ENCODE results near the gene CCP110. TPM values are rescaled to one million over a fixed set of nuclear protein-coding genes. Genes with fewer than 3 reads are reported as not detected.

CCP110 gene
- total RNA-seq, 1 donor from 2014 or later = 3.9 TPM

DNA sequence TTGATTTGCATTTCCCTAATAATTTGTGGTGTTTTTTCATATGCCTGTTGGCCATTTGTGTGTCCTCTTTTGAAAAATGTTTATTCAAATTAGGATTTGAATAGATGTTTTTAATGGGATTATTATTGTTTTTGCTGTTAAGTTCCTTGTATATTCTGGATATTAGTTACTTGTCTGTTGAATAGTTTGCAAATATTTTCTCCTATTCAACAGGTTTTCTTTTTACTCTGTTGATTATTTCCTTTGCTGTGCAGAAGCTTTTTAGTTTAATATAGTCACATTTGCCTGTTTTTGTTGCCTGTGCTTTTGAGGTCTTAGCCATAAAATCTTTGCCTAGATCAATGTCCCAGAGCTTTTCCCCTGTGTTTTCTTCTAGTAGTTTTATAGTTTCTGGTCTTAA, 11.4 kb upstream of the CCP110 start:
- no peak for DNase-seq (ENCODE audit: low read depth)
- Histone ChIP-seq H3K36me3 (ENCODE audit: control insufficient read depth, insufficient read depth, low read length) (peaks cover 2% of the 10 kb centered on the region), H3K4me3 (ENCODE audit: low read depth, low read length) (no peak overlapping the region)

DNA sequence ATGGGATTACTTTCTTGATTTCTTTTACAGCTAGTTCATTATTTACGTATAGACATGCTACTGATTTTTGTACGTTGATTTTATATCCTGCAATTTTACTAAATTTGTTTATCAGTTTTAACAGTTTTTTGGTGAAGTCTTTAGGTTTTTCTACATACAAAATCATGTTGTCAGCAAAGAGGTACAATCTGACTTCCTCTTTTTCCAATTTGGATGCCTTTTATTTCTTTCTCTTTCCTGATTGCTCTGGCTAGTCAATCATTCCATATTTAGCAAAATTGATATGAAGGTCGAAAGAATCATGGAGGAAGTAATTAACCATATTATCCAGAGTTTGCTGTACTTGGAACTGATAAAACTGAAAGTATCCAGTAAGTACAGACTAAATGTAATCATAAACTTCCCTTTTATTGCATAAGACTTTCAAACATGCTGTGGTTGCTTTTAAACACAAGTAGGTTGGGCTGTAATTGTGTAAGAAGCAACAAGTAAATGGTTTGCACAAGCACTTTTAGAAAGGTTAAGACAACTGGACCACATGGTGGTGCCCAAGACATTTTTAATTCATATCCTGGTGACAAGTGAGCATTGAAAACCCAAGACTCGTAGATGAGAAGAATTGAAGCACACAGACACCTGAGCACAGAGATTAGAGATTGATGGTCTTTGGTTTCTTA, 10.2 kb upstream of the CCP110 start:
- no peaks in the 10 kb centered on the region for H3K36me3 ChIP-seq (ENCODE audit: control insufficient read depth, insufficient read depth, low read length)
- H3K27me3 ChIP-seq (ENCODE audit: control insufficient read depth, insufficient read depth, low read length) = no peaks in the 10 kb centered on the region
- DNase-seq (ENCODE audit: low read depth) (no peak), FAIRE-seq (no peak)
- TF ChIP-seq, protein P1, sequence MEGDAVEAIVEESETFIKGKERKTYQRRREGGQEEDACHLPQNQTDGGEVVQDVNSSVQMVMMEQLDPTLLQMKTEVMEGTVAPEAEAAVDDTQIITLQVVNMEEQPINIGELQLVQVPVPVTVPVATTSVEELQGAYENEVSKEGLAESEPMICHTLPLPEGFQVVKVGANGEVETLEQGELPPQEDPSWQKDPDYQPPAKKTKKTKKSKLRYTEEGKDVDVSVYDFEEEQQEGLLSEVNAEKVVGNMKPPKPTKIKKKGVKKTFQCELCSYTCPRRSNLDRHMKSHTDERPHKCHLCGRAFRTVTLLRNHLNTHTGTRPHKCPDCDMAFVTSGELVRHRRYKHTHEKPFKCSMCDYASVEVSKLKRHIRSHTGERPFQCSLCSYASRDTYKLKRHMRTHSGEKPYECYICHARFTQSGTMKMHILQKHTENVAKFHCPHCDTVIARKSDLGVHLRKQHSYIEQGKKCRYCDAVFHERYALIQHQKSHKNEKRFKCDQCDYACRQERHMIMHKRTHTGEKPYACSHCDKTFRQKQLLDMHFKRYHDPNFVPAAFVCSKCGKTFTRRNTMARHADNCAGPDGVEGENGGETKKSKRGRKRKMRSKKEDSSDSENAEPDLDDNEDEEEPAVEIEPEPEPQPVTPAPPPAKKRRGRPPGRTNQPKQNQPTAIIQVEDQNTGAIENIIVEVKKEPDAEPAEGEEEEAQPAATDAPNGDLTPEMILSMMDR (IDR thresholded peaks at IDR 0.05; ENCODE audit: insufficient read depth, low read length, severe bottlenecking) = no peak
- no peak overlapping the region for H3K4me3 ChIP-seq (ENCODE audit: low read depth, low read length)

More for the DNA sequence above, 11.4 kb upstream of the CCP110 start:
- H3K27me3 ChIP-seq (ENCODE audit: control insufficient read depth, insufficient read depth, low read length) = no peaks in the 10 kb centered on the region
- FAIRE-seq = no peak
- TF ChIP-seq, protein P1 (IDR thresholded peaks at IDR 0.05; ENCODE audit: insufficient read depth, low read length, severe bottlenecking) = no peak

DNA sequence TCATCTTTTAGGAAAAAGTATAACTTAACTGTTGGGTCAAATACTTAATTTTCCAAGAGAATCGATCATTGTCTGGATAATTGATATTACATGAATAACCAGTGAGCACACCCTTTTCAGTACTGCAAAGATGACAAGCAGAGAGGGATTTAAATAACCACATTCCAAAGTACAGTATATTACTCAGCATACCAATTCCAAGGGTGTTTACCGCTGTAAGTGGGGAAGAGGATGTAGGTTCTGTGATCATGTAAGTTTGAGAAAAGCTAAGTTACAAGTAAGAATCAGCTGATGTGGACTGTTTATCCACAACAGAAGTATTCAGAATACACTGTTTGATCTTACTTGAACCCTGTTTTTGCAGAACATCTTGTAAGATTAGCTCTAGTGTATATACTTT, 8.0 kb upstream of the CCP110 start:
- Histone ChIP-seq H3K27me3 (ENCODE audit: control insufficient read depth, insufficient read depth, low read length) (no peaks in the 10 kb centered on the region), H3K4me3 (ENCODE audit: low read depth, low read length) (no peak overlapping the region), H3K36me3 (ENCODE audit: control insufficient read depth, insufficient read depth, low read length) (no peaks in the 10 kb centered on the region)
- DNase-seq (ENCODE audit: low read depth) = peak; percentile 40
- TF ChIP-seq, protein P1 (IDR thresholded peaks at IDR 0.05; ENCODE audit: insufficient read depth, low read length, severe bottlenecking) = no peak
- no peak for FAIRE-seq

DNA sequence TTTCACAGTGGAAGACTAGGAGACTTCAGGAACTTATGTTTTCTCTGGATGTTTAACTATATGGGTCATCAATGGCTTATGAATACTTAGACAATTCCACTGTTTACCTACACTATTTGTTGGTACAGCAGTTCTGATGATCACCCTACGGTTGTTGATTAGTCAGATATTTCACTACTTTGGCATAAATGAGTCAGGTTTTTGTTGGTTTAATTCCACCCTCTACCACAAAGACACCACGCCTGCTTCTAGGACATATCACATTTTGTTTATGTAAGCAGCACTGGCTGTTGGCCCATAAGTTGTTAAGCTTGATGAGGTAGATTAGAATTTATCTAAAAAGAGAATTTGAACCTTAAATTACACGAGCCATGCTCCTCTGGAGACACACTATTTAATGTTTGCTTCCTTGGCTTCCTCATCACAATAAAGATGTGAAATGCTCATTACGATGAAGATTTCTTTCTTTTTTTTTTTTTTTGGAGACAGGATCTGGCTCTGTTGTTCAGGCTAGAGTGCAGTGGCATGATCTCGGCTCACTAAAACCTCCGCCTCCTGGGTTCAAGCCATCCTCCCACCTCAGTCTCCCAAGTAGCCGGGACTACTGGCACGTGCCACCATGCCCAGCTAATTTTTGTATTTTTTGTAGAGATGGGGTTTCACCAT, 6.2 kb upstream of the CCP110 start:
- no peak overlapping the region for H3K4me3 ChIP-seq (ENCODE audit: low read depth, low read length)
- H3K27me3 ChIP-seq (ENCODE audit: control insufficient read depth, insufficient read depth, low read length) = no peaks in the 10 kb centered on the region
- FAIRE-seq (no peak), DNase-seq (ENCODE audit: low read depth) (peak; percentile 98)
- TF ChIP-seq, protein P1 (IDR thresholded peaks at IDR 0.05; ENCODE audit: insufficient read depth, low read length, severe bottlenecking) = no peak
- H3K36me3 ChIP-seq (ENCODE audit: control insufficient read depth, insufficient read depth, low read length) = no peaks in the 10 kb centered on the region

DNA sequence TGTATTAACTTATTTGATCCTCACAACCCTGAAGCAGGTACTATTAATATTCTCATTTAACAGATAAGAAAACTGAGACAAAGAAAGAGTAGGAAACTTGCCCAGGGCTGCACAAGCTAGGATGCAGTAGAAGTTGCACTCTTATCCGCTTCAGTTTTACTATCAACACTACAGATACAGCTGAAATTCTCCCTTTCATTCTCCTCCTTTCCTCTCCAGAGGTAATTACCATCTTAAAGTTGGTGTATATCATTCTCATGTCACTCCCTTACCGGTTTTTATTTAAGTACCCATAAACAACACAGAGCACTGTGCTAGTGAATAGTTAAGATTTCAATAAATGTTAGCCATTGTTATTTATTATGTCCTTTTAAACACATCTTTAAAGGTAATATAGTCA, 5.4 kb upstream of the CCP110 start:
- DNase-seq (ENCODE audit: low read depth) = no peak
- TF ChIP-seq, protein P1 (IDR thresholded peaks at IDR 0.05; ENCODE audit: insufficient read depth, low read length, severe bottlenecking) = no peak

More for the DNA sequence above, 5.4 kb upstream of the CCP110 start:
- Histone ChIP-seq H3K27me3 (ENCODE audit: control insufficient read depth, insufficient read depth, low read length) (no peaks in the 10 kb centered on the region), H3K4me3 (ENCODE audit: low read depth, low read length) (no peak overlapping the region), H3K36me3 (ENCODE audit: control insufficient read depth, insufficient read depth, low read length) (no peaks in the 10 kb centered on the region)
- no peak for FAIRE-seq

Measured in bronchial epithelial cell (primary cell).